ENCODE measurements around the gene KLHL7. TPM values are rescaled to one million over a fixed set of nuclear protein-coding genes. Genes with fewer than 3 reads are reported as not detected.

KLHL7 gene
- total RNA-seq, 1 experiment from 2014 or later = 35.2 TPM

- intact Hi-C loops (cut with micrococcal nuclease; ENCODE audit: unreplicated experiment) = no loop called here
- CTCF ChIA-PET = interaction anchor here (0.6 to 0.9 kb wide), 3 partner anchors 9 to 487 kb away, joined by 4 to 7 read pairs (median 4); no protein-coding TSS in a partner anchor
- Mint-ChIP-seq H3K36me3 (ENCODE audit: insufficient read depth, unreplicated experiment) (no peaks in the 10 kb centered on the region), H3K4me1 (ENCODE audit: low read depth, unreplicated experiment) (no peaks in the 10 kb centered on the region), H3K27me3 (ENCODE audit: unreplicated experiment) (peaks cover 35% of the 10 kb centered on the region), H3K9me3 (ENCODE audit: low read depth, unreplicated experiment) (no peaks in the 10 kb centered on the region), H3K4me3 (ENCODE audit: low read depth, unreplicated experiment) (no peak overlapping the region), H3K27ac (ENCODE audit: unreplicated experiment) (no peak overlapping the region)
- TF ChIP-seq CTCF (IDR thresholded peaks at IDR 0.05; ENCODE audit: unreplicated experiment) = no peak
- DNase-seq = no peak
- no TSS peak for BruUV-seq (replicated peaks)
These were observed 39.6 kb upstream of the KLHL7 start for GRCh38 chr7:23065974-23066373.

- intact Hi-C loops (cut with micrococcal nuclease; ENCODE audit: unreplicated experiment) = no loop called here
- Mint-ChIP-seq H3K36me3 (ENCODE audit: insufficient read depth, unreplicated experiment) (no peaks in the 10 kb centered on the region), H3K4me1 (ENCODE audit: low read depth, unreplicated experiment) (no peaks in the 10 kb centered on the region), H3K9me3 (ENCODE audit: low read depth, unreplicated experiment) (no peaks in the 10 kb centered on the region), H3K27me3 (ENCODE audit: unreplicated experiment) (peaks cover 44% of the 10 kb centered on the region), H3K27ac (ENCODE audit: unreplicated experiment) (no peak overlapping the region), H3K4me3 (ENCODE audit: low read depth, unreplicated experiment) (no peak overlapping the region)
- no peak for DNase-seq
- no peak for TF ChIP-seq CTCF (IDR thresholded peaks at IDR 0.05; ENCODE audit: unreplicated experiment)
- no TSS peak for BruUV-seq (replicated peaks)
- CTCF ChIA-PET = no interaction called here
These were observed 38.3 kb upstream of the KLHL7 start for GRCh38 chr7:23067271-23067670.

GRCh38 chr7:23072048-23072447 lies 33.5 kb upstream of the KLHL7 start:
- CTCF ChIA-PET = no interaction called here
- BruUV-seq (replicated peaks) = no TSS peak
- H3K9me3 Mint-ChIP-seq (ENCODE audit: low read depth, unreplicated experiment) = no peaks in the 10 kb centered on the region
- H3K27me3 Mint-ChIP-seq (ENCODE audit: unreplicated experiment) = peaks cover 43% of the 10 kb centered on the region
- H3K4me3 Mint-ChIP-seq (ENCODE audit: low read depth, unreplicated experiment) = no peak overlapping the region
- H3K36me3 Mint-ChIP-seq (ENCODE audit: insufficient read depth, unreplicated experiment) = no peaks in the 10 kb centered on the region
- TF ChIP-seq CTCF (IDR thresholded peaks at IDR 0.05; ENCODE audit: unreplicated experiment) = no peak
- H3K4me1 Mint-ChIP-seq (ENCODE audit: low read depth, unreplicated experiment) = peaks cover 27% of the 10 kb centered on the region
- intact Hi-C loops (cut with micrococcal nuclease; ENCODE audit: unreplicated experiment) = loop anchor here (5.0 kb wide), 1 partner anchor 1645 kb away; the partner anchor contains the start of gene SP4
- H3K27ac Mint-ChIP-seq (ENCODE audit: unreplicated experiment) = no peak overlapping the region
- no peak for DNase-seq

GRCh38 chr7:23072922-23073321 lies 32.7 kb upstream of the KLHL7 start:
- Mint-ChIP-seq H3K4me1 (ENCODE audit: low read depth, unreplicated experiment) (peaks cover 34% of the 10 kb centered on the region), H3K36me3 (ENCODE audit: insufficient read depth, unreplicated experiment) (no peaks in the 10 kb centered on the region), H3K4me3 (ENCODE audit: low read depth, unreplicated experiment) (no peak overlapping the region), H3K27me3 (ENCODE audit: unreplicated experiment) (peaks cover 42% of the 10 kb centered on the region), H3K9me3 (ENCODE audit: low read depth, unreplicated experiment) (no peaks in the 10 kb centered on the region), H3K27ac (ENCODE audit: unreplicated experiment) (no peak overlapping the region)
- intact Hi-C loops (cut with micrococcal nuclease; ENCODE audit: unreplicated experiment) = loop anchor here (5.0 kb wide), 1 partner anchor 1646 kb away; the partner anchor contains the start of gene SP4
- no TSS peak for BruUV-seq (replicated peaks)
- no peak for DNase-seq
- CTCF ChIA-PET = interaction anchor here (0.6 kb wide), 1 partner anchor 154 kb away, joined by 4 read pairs; no protein-coding TSS in a partner anchor
- no peak for TF ChIP-seq CTCF (IDR thresholded peaks at IDR 0.05; ENCODE audit: unreplicated experiment)
